ENCODE results near the gene CIB2.

The CIB2 gene

GRCh38 chr15:78082106-78082742, 49.0 kb downstream of the CIB2 start:
- no peaks in the 10 kb centered on the region for H3K9me3 ChIP-seq (ENCODE audit: control insufficient read depth, insufficient read depth, low read length)
- H3K4me3 ChIP-seq (ENCODE audit: low read depth, low read length) = no peak overlapping the region
- H3K36me3 ChIP-seq (ENCODE audit: control insufficient read depth, insufficient read depth, low read length) = no peaks in the 10 kb centered on the region
- H3K27ac ChIP-seq (ENCODE audit: low read depth, low read length) = no peak overlapping the region
- H3K4me1 ChIP-seq (ENCODE audit: control insufficient read depth, insufficient read depth, low read length) = no peaks in the 10 kb centered on the region
- no peaks in the 10 kb centered on the region for H3K27me3 ChIP-seq (ENCODE audit: control insufficient read depth, insufficient read depth, low read length)
- H3K9ac ChIP-seq (ENCODE audit: low read depth, low read length) = no peak overlapping the region

GRCh38 chr15:78080088-78080460, 51.2 kb downstream of the CIB2 start:
- Histone ChIP-seq H3K27ac (ENCODE audit: low read depth, low read length) (no peak overlapping the region), H3K4me1 (ENCODE audit: control insufficient read depth, insufficient read depth, low read length) (peaks cover 4% of the 10 kb centered on the region), H3K9me3 (ENCODE audit: control insufficient read depth, insufficient read depth, low read length) (no peaks in the 10 kb centered on the region), H3K36me3 (ENCODE audit: control insufficient read depth, insufficient read depth, low read length) (no peaks in the 10 kb centered on the region), H3K4me3 (ENCODE audit: low read depth, low read length) (no peak overlapping the region), H3K9ac (ENCODE audit: low read depth, low read length) (no peak overlapping the region), H3K27me3 (ENCODE audit: control insufficient read depth, insufficient read depth, low read length) (no peaks in the 10 kb centered on the region; the same call in 1 of the 2 replicates)

- Histone ChIP-seq H3K9ac (ENCODE audit: low read depth, low read length) (no peak overlapping the region), H3K36me3 (ENCODE audit: control insufficient read depth, insufficient read depth, low read length) (no peaks in the 10 kb centered on the region), H3K27me3 (ENCODE audit: control insufficient read depth, insufficient read depth, low read length) (no peaks in the 10 kb centered on the region; the same call in 1 of the 2 replicates), H3K4me3 (ENCODE audit: low read depth, low read length) (no peak overlapping the region), H3K4me1 (ENCODE audit: control insufficient read depth, insufficient read depth, low read length) (peaks cover 4% of the 10 kb centered on the region), H3K27ac (ENCODE audit: low read depth, low read length) (no peak overlapping the region), H3K9me3 (ENCODE audit: control insufficient read depth, insufficient read depth, low read length) (no peaks in the 10 kb centered on the region)
Measured at GRCh38 chr15:78079298-78080087, 51.8 kb downstream of the CIB2 start.

GRCh38 chr15:78077871-78078210, 53.4 kb downstream of the CIB2 start:
- Histone ChIP-seq H3K27me3 (ENCODE audit: control insufficient read depth, insufficient read depth, low read length) (no peaks in the 10 kb centered on the region; the same call in 1 of the 2 replicates), H3K4me3 (ENCODE audit: low read depth, low read length) (peak overlapping the region; percentile 64), H3K9ac (ENCODE audit: low read depth, low read length) (no peak overlapping the region), H3K9me3 (ENCODE audit: control insufficient read depth, insufficient read depth, low read length) (no peaks in the 10 kb centered on the region), H3K4me1 (ENCODE audit: control insufficient read depth, insufficient read depth, low read length) (peaks cover 6% of the 10 kb centered on the region), H3K27ac (ENCODE audit: low read depth, low read length) (no peak overlapping the region), H3K36me3 (ENCODE audit: control insufficient read depth, insufficient read depth, low read length) (no peaks in the 10 kb centered on the region)

- Histone ChIP-seq H3K9me3 (ENCODE audit: control insufficient read depth, insufficient read depth, low read length) (no peaks in the 10 kb centered on the region), H3K36me3 (ENCODE audit: control insufficient read depth, insufficient read depth, low read length) (no peaks in the 10 kb centered on the region), H3K4me1 (ENCODE audit: control insufficient read depth, insufficient read depth, low read length) (peaks cover 11% of the 10 kb centered on the region), H3K4me3 (ENCODE audit: low read depth, low read length) (peak within 1 kb of the TSS; percentile 92), H3K9ac (ENCODE audit: low read depth, low read length) (no peak within 1 kb of the TSS; the same call in 1 of the 2 replicates), H3K27me3 (ENCODE audit: control insufficient read depth, insufficient read depth, low read length) (no peaks in the 10 kb centered on the region; the same call in 1 of the 2 replicates), H3K27ac (ENCODE audit: low read depth, low read length) (peak within 1 kb of the TSS; percentile 35)
Measured at GRCh38 chr15:78077053-78077870, 54.0 kb downstream of the CIB2 start, which contains the start of gene TBC1D2B. TSS of gene TBC1D2B (minus strand) at chr15:78077711. CDS start at chr15:78077652, 59 bp downstream.

- H3K9me3 ChIP-seq (ENCODE audit: control insufficient read depth, insufficient read depth, low read length) = no peaks in the 10 kb centered on the region
- no peaks in the 10 kb centered on the region for H3K36me3 ChIP-seq (ENCODE audit: control insufficient read depth, insufficient read depth, low read length)
- no peak overlapping the region for H3K9ac ChIP-seq (ENCODE audit: low read depth, low read length)
- H3K4me3 ChIP-seq (ENCODE audit: low read depth, low read length) = peak overlapping the region; percentile 92
- peaks cover 19% of the 10 kb centered on the region for H3K4me1 ChIP-seq (ENCODE audit: control insufficient read depth, insufficient read depth, low read length)
- peak overlapping the region; percentile 67 for H3K27ac ChIP-seq (ENCODE audit: low read depth, low read length)
- H3K27me3 ChIP-seq (ENCODE audit: control insufficient read depth, insufficient read depth, low read length) = no peaks in the 10 kb centered on the region; the same call in 1 of the 2 replicates
Measured at GRCh38 chr15:78076231-78077052, 54.8 kb downstream of the CIB2 start.

GRCh38 chr15:78075490-78076230, 55.6 kb downstream of the CIB2 start:
- Histone ChIP-seq H3K9ac (ENCODE audit: low read depth, low read length) (no peak overlapping the region), H3K4me3 (ENCODE audit: low read depth, low read length) (peak overlapping the region; percentile 10; the same call in 1 of the 2 replicates), H3K27me3 (ENCODE audit: control insufficient read depth, insufficient read depth, low read length) (no peaks in the 10 kb centered on the region; the same call in 1 of the 2 replicates), H3K36me3 (ENCODE audit: control insufficient read depth, insufficient read depth, low read length) (no peaks in the 10 kb centered on the region), H3K4me1 (ENCODE audit: control insufficient read depth, insufficient read depth, low read length) (peaks cover 21% of the 10 kb centered on the region), H3K27ac (ENCODE audit: low read depth, low read length) (peak overlapping the region; percentile 67), H3K9me3 (ENCODE audit: control insufficient read depth, insufficient read depth, low read length) (no peaks in the 10 kb centered on the region)

GRCh38 chr15:78073046-78073787, 58.0 kb downstream of the CIB2 start:
- Histone ChIP-seq H3K4me1 (ENCODE audit: control insufficient read depth, insufficient read depth, low read length) (peaks cover 43% of the 10 kb centered on the region), H3K36me3 (ENCODE audit: control insufficient read depth, insufficient read depth, low read length) (no peaks in the 10 kb centered on the region), H3K4me3 (ENCODE audit: low read depth, low read length) (no peak overlapping the region), H3K9ac (ENCODE audit: low read depth, low read length) (no peak overlapping the region), H3K27me3 (ENCODE audit: control insufficient read depth, insufficient read depth, low read length) (no peaks in the 10 kb centered on the region; the same call in 1 of the 2 replicates), H3K27ac (ENCODE audit: low read depth, low read length) (no peak overlapping the region), H3K9me3 (ENCODE audit: control insufficient read depth, insufficient read depth, low read length) (no peaks in the 10 kb centered on the region)

GRCh38 chr15:78072080-78072892, 59.0 kb downstream of the CIB2 start:
- H3K27ac ChIP-seq (ENCODE audit: low read depth, low read length) = no peak overlapping the region
- H3K9ac ChIP-seq (ENCODE audit: low read depth, low read length) = no peak overlapping the region
- H3K4me1 ChIP-seq (ENCODE audit: control insufficient read depth, insufficient read depth, low read length) = peaks cover 50% of the 10 kb centered on the region
- H3K4me3 ChIP-seq (ENCODE audit: low read depth, low read length) = no peak overlapping the region
- no peaks in the 10 kb centered on the region for H3K36me3 ChIP-seq (ENCODE audit: control insufficient read depth, insufficient read depth, low read length)
- no peaks in the 10 kb centered on the region for H3K9me3 ChIP-seq (ENCODE audit: control insufficient read depth, insufficient read depth, low read length)
- no peaks in the 10 kb centered on the region; the same call in 1 of the 2 replicates for H3K27me3 ChIP-seq (ENCODE audit: control insufficient read depth, insufficient read depth, low read length)

Measured in HUES48 (cell line).